Measurements from ENCODE around the gene SCART1.

GRCh38 chr10:133446979-133447378 lies 6.8 kb upstream of the SCART1 start:
- TF ChIP-seq CTCF (IDR thresholded peaks at IDR 0.05) (no peak), POLR2AphosphoS5 (IDR thresholded peaks at IDR 0.05; ENCODE audit: insufficient read depth in 1 of 2, low read depth in 1 of 2) (no peak), POLR2A (IDR thresholded peaks at IDR 0.05) (no peak)

Data from vagina (tissue), 2 donors.